GM12878 (cell line): Measurements from ENCODE around the gene HOXD12. TPM values are rescaled to one million over a fixed set of nuclear protein-coding genes. Genes with fewer than 3 reads are reported as not detected.

Experiments used
- ATF3 ChIP-seq: IDR thresholded peaks from 2 replicates; pipeline ENCODE4 v1.6.1; 2011; ENCODE audit warnings: low read depth, mild to moderate bottlenecking, low read length, moderate library complexity, borderline replicate concordance; ENCODE audit errors: extremely low read depth
- E2F4 ChIP-seq: IDR thresholded peaks from 2 replicates; pipeline ENCODE4 v1.6.1; 2012; ENCODE audit warnings: low read depth, low read length, improper control_type of control experiment
- ESRRA ChIP-seq: IDR thresholded peaks from 2 replicates; pipeline ENCODE4 v1.6.1; 2012; ENCODE audit warnings: mild to moderate bottlenecking, low read length, improper control_type of control experiment
- IKZF2 ChIP-seq, 2 experiments: fragments of 450-650 bp; IDR thresholded peaks; 2 replicates each; pipeline ENCODE4 v1.6.1; 2017; ENCODE audit warnings: mild to moderate bottlenecking in 2 of 2, moderate library complexity in 2 of 2
- IRF4 ChIP-seq: IDR thresholded peaks from 2 replicates; pipeline ENCODE4 v1.6.1; 2011; ENCODE audit warnings: low read depth, low read length
- LARP7 ChIP-seq: fragments of 450-650 bp; IDR thresholded peaks from 2 replicates; pipeline ENCODE4 v1.6.1; 2017; ENCODE audit warnings: mild to moderate bottlenecking
- MLLT1 ChIP-seq: fragments of 450-650 bp; IDR thresholded peaks from 2 replicates; pipeline ENCODE4 v1.6.1; 2016; ENCODE audit warnings: mild to moderate bottlenecking
- POLR2A ChIP-seq: IDR thresholded peaks from 2 replicates; pipeline ENCODE4 v1.6.1; 2011; ENCODE audit warnings: low read depth, mild to moderate bottlenecking, low read length
- POU2F2 ChIP-seq: IDR thresholded peaks from 3 replicates; pipeline ENCODE4 v1.6.1; 2011; ENCODE audit warnings: low read depth, mild to moderate bottlenecking, low read length, borderline replicate concordance
- PRDM15 ChIP-seq: fragments of 450-650 bp; formaldehyde crosslinking; IDR thresholded peaks from 2 replicates; pipeline ENCODE4 v1.4.0; 2020; ENCODE audit warnings: mild to moderate bottlenecking, moderate library complexity
- RBBP5 ChIP-seq: fragments of 200-600 bp; sonication (generic); conservative IDR thresholded peaks from 2 replicates; pipeline ENCODE4 v1.6.1; 2016
- SIN3A ChIP-seq: IDR thresholded peaks from 2 replicates; pipeline ENCODE4 v1.6.1; 2012; ENCODE audit warnings: low read depth, low read length, improper control_type of control experiment
- SMAD1 ChIP-seq: fragments of 450-650 bp; IDR thresholded peaks from 2 replicates; pipeline ENCODE4 v1.6.1; 2018; ENCODE audit warnings: mild to moderate bottlenecking, low read depth; ENCODE audit not compliant: partially characterized antibody
- SRF ChIP-seq, 2 experiments: IDR thresholded peaks; 2 replicates each; pipeline ENCODE4 v1.6.1; 2011; ENCODE audit warnings: low read depth in 2 of 2, low read length in 2 of 2, mild to moderate bottlenecking in 1 of 2, moderate library complexity in 1 of 2
- USF2 ChIP-seq: IDR thresholded peaks from 2 replicates; pipeline ENCODE4 v1.6.1; 2011; ENCODE audit warnings: low read depth, low read length, improper control_type of control experiment, borderline replicate concordance
- YY1 ChIP-seq: IDR thresholded peaks from 2 replicates; pipeline ENCODE4 v1.6.1; 2011; ENCODE audit warnings: low read depth, mild to moderate bottlenecking, low read length
- ZBTB11 ChIP-seq: fragments of 450-650 bp; formaldehyde crosslinking; IDR thresholded peaks from 2 replicates; pipeline ENCODE4 v1.5.0; 2022; ENCODE audit warnings: mild to moderate bottlenecking, missing genetic modification characterization
- polyA plus RNA-seq, 11 experiments: library from polyadenylated mRNA; depleted of rRNA in 4 of 11; unstranded in 6 of 11; stranded (reverse) in 5 of 11; fragments of >200 nt; fragmentation: Nextera tagmentation in 4 of 11; fragmentation: Illumina TruSeq in 1 of 11; extraction: Ambion mirVana in 4 of 11; extraction: Trizol in 1 of 11; gene quantifications; 1 replicate in 1 of 11; 2 replicates in 10 of 11; pipeline versions ENCODE4 v1.2.1 to v1.2.3, GENCODE V29; 2011 to 2016; ENCODE audit warnings: inconsistent platforms in 2 of 11, missing spikeins in 2 of 11, low read depth in 1 of 11
- total RNA-seq, 4 experiments: library from RNA; depleted of rRNA in 3 of 4; stranded (reverse); fragments of >200 nt in 3 of 4; fragmentation: Illumina TruSeq in 1 of 4; extraction: Trizol in 1 of 4; gene quantifications; 2 replicates each; pipeline versions ENCODE4 v1.2.1 to v1.2.3, GENCODE V29; 2013 to 2021

The HOXD12 gene
- total and polyA plus RNA-seq, 10 of the 15 experiments (the other 5 are each of a cell fraction or from before 2014, with no cell fraction given) = not detected

- TF ChIP-seq PRDM15 (CRISPR knock-in tag) = no peak
- peak in 1 of 2 experiments; percentile 20; a peak in 2 of 4 replicates for TF ChIP-seq IKZF2 (IDR thresholded peaks at IDR 0.05)
- TF ChIP-seq POU2F2 = 0 out of 3 replicates have a peak, but pooled peaks have one; percentile 34
- TF ChIP-seq YY1 = peak; percentile 59; the same call in 1 of the 2 replicates
- TF ChIP-seq USF2 = no peak
- TF ChIP-seq ESRRA = no peak
- TF ChIP-seq RBBP5 = no peak
- TF ChIP-seq ZBTB11 (CRISPR knock-in tag) = no peak
- TF ChIP-seq SRF (IDR thresholded peaks at IDR 0.05; ENCODE audit: low read depth in 2 of 2, low read length in 2 of 2) = no peak
- no peak; the same call in 1 of the 2 replicates for TF ChIP-seq POLR2A
- no peak for TF ChIP-seq ATF3
- TF ChIP-seq LARP7 = peak; percentile 87
- no peak for TF ChIP-seq SMAD1
- 0 out of 2 replicates have a peak, but pooled peaks have one; percentile 34 for TF ChIP-seq E2F4
- no peak for TF ChIP-seq IRF4
- TF ChIP-seq SIN3A = no peak
- no peak for TF ChIP-seq MLLT1
These were observed 41.1 kb downstream of the HOXD12 start (continued) for GRCh38 chr2:176140513-176141317.
